Natural killer cell (primary cell): ENCODE data around the gene BSDC1. TPM values are rescaled to one million over a fixed set of nuclear protein-coding genes. Genes with fewer than 3 reads are reported as not detected.

Experiments
- ATAC-seq, 3 donors: fragments of 150-1000 bp in 2 of 3; fragments of 200-7000 bp in 1 of 3; cut with Tn5 transposase; 1 replicate in 1 of 3; 2 replicates in 2 of 3; pipeline ENCODE4 v1.10.0; 2021; ENCODE audit warnings: mild to moderate bottlenecking in 2 of 3, moderate library complexity in 2 of 3
- DNase-seq, 2 donors: peaks; one replicate each; pipeline versions ENCODE4 v3.0.0 to v3.0.0-alpha.2; 2013 to 2021; ENCODE audit warnings: mixed read lengths in 1 of 2
- H3K27ac ChIP-seq: one replicate; pipeline ENCODE4 v1.5.1; 2013; ENCODE audit warnings: mild to moderate bottlenecking, low read length
- H3K27me3 ChIP-seq: one replicate; pipeline ENCODE4 v1.6.1; 2013; ENCODE audit warnings: low read length; ENCODE audit not compliant: control insufficient read depth, insufficient read depth
- H3K36me3 ChIP-seq: one replicate; pipeline ENCODE4 v1.6.1; 2013; ENCODE audit warnings: low read length; ENCODE audit not compliant: control insufficient read depth, insufficient read depth
- H3K4me1 ChIP-seq: one replicate; pipeline ENCODE4 v1.6.1; 2013; ENCODE audit warnings: low read length; ENCODE audit not compliant: control insufficient read depth, insufficient read depth
- H3K4me3 ChIP-seq: one replicate; pipeline ENCODE4 v1.5.1; 2013; ENCODE audit warnings: low read length
- H3K9me3 ChIP-seq: one replicate; pipeline ENCODE4 v1.6.1; 2013; ENCODE audit warnings: low read length; ENCODE audit not compliant: control insufficient read depth, insufficient read depth
- H3K27ac Mint-ChIP-seq, 2 donors: one replicate each; pipeline ENCODE4 v1.8.0; 2022; ENCODE audit warnings: mild to moderate bottlenecking in 2 of 2, mixed read lengths in 2 of 2, moderate library complexity in 1 of 2
- H3K27me3 Mint-ChIP-seq, 2 donors: one replicate each; pipeline ENCODE4 v1.8.0; 2022; ENCODE audit warnings: low read depth in 2 of 2, mixed read lengths in 2 of 2
- H3K36me3 Mint-ChIP-seq: one replicate; pipeline ENCODE4 v1.8.0; 2022; ENCODE audit warnings: mixed read lengths
- H3K4me1 Mint-ChIP-seq, 2 donors: one replicate each; pipeline ENCODE4 v1.8.0; 2022; ENCODE audit warnings: mixed read lengths in 2 of 2
- H3K4me3 Mint-ChIP-seq: one replicate; pipeline ENCODE4 v1.8.0; 2022; ENCODE audit warnings: mild to moderate bottlenecking, moderate library complexity, mixed read lengths
- H3K9me3 Mint-ChIP-seq, 2 donors: one replicate each; pipeline ENCODE4 v1.8.0; 2022; ENCODE audit warnings: mixed read lengths in 2 of 2
- CTCF ChIP-seq: fragments of 200-600 bp; IDR thresholded peaks from one replicate; pipeline ENCODE4 v1.8.0; 2022; ENCODE audit warnings: antibody characterized with exemption
- WGBS: methylation state at CpG from one replicate; pipeline ENCODE4 v1.1.7; 2013; ENCODE audit warnings: missing lambda C conversion rate; ENCODE audit not compliant: insufficient coverage; 5-methylcytosine and 5-hydroxymethylcytosine counted together
- intact Hi-C: fragments of 100-400 bp; cut with micrococcal nuclease; formaldehyde crosslinking; loops from one replicate; pipeline ENCODE4 v1.14.2; 2022
- total RNA-seq, 4 donors: library from RNA; stranded (reverse); fragments of 120-200 nt in 1 of 4; gene quantifications; one replicate each; pipeline versions ENCODE4 v1.2.3 to v1.2.4, GENCODE V29; 2013 to 2022

The BSDC1 gene
- total RNA-seq, 3 donors from 2014 or later (not counting 1 experiment from before 2014, with no cell fraction given) = 150 to 203 (median 174) TPM

GRCh38 chr1:32336963-32337675 is 57.1 kb downstream of the BSDC1 start:
- no peak for TF ChIP-seq CTCF
- intact Hi-C loops = loop anchor here (1.0 to 5.0 kb wide), 2 partner anchors 14 to 115 kb away; partner anchors contain the start of genes EIF3I and TMEM234
- Mint-ChIP-seq H3K4me3 (peak overlapping the region; percentile 69), H3K27me3 (peaks cover 0 to 3% of the 10 kb centered on the region in 2 donors), H3K4me1 (peaks cover 19 to 47% of the 10 kb centered on the region in 2 donors), H3K36me3 (no peaks in the 10 kb centered on the region), H3K9me3 (no peaks in the 10 kb centered on the region), H3K27ac (peak overlapping the region; percentile 19 to 87)
- WGBS = 28% methylated on average over 8 of the region's 8 CpGs
- Histone ChIP-seq H3K36me3 (peaks cover 19% of the 10 kb centered on the region), H3K9me3 (no peaks in the 10 kb centered on the region), H3K4me3 (no peak overlapping the region), H3K27me3 (no peaks in the 10 kb centered on the region), H3K4me1 (peaks cover 48% of the 10 kb centered on the region), H3K27ac (no peak overlapping the region)
- ATAC-seq (peak; percentile 75 to 85 (median 76)), DNase-seq (peak; percentile 67 to 87)

- Mint-ChIP-seq H3K4me3 (peak overlapping the region; percentile 69), H3K27ac (peak overlapping the region in 1 of 2 donors; percentile 87), H3K4me1 (peaks cover 19 to 47% of the 10 kb centered on the region in 2 donors), H3K9me3 (no peaks in the 10 kb centered on the region), H3K36me3 (peaks cover 1% of the 10 kb centered on the region), H3K27me3 (peaks cover 0 to 3% of the 10 kb centered on the region in 2 donors)
- H3K4me1 ChIP-seq = peaks cover 48% of the 10 kb centered on the region
- peaks cover 24% of the 10 kb centered on the region for H3K36me3 ChIP-seq
- H3K4me3 ChIP-seq = peak overlapping the region; percentile 1
- H3K27ac ChIP-seq = no peak overlapping the region
- no peaks in the 10 kb centered on the region for H3K9me3 ChIP-seq
- DNase-seq = no peak
- ATAC-seq = no peak
- 48% methylated on average over 15 of the region's 15 CpGs for whole genome bisulfite sequencing
- TF ChIP-seq CTCF = no peak
- no peaks in the 10 kb centered on the region for H3K27me3 ChIP-seq
- intact Hi-C loops = loop anchor here (5.0 kb wide), 1 partner anchor 114 kb away; the partner anchor contains the start of genes EIF3I and TMEM234
Observed at GRCh38 chr1:32336591-32336932, 57.7 kb downstream of the BSDC1 start.

- intact Hi-C loops = loop anchor here (1.0 to 5.0 kb wide), 4 partner anchors 36 to 114 kb away; partner anchors contain the start of genes BSDC1, EIF3I and TMEM234
- Histone ChIP-seq H3K4me1 (peaks cover 48% of the 10 kb centered on the region), H3K4me3 (peak within 1 kb of the TSS; percentile 36), H3K9me3 (no peaks in the 10 kb centered on the region), H3K27ac (no peak within 1 kb of the TSS), H3K27me3 (no peaks in the 10 kb centered on the region), H3K36me3 (peaks cover 30% of the 10 kb centered on the region)
- 1% methylated on average over 95 of the region's 95 CpGs for WGBS
- Mint-ChIP-seq H3K36me3 (peaks cover 7% of the 10 kb centered on the region), H3K27ac (peak within 1 kb of the TSS; percentile 43 to 87), H3K4me3 (peak within 1 kb of the TSS; percentile 88), H3K27me3 (peaks cover 0 to 3% of the 10 kb centered on the region in 2 donors), H3K9me3 (no peaks in the 10 kb centered on the region), H3K4me1 (peaks cover 24 to 49% of the 10 kb centered on the region in 2 donors)
- DNase-seq = peak; percentile 85 to 90
- no peak for TF ChIP-seq CTCF
- peak; percentile 54 to 66 (median 62) for ATAC-seq
Observed at GRCh38 chr1:32335790-32336590, 58.3 kb downstream of the BSDC1 start, which contains the start of gene MARCKSL1. Gene MARCKSL1 (minus strand): TSS chr1:32336233. CDS start chr1:32336033, 200 bp downstream.
